Measurements from ENCODE around the gene INPP1. TPM values are rescaled to one million over a fixed set of nuclear protein-coding genes. Genes with fewer than 3 reads are reported as not detected.

The INPP1 gene
- total RNA-seq, 1 experiment from 2014 or later = 2.3 TPM

GRCh38 chr2:190340369-190340768, 3.0 kb upstream of the INPP1 start (continued):
- no peak for TF ChIP-seq ZNF512 (CRISPR knock-in tag; IDR thresholded peaks at IDR 0.05; ENCODE audit: borderline replicate concordance)
- TF ChIP-seq GABPB1 (CRISPR knock-in tag; IDR thresholded peaks at IDR 0.05) = no peak
- TF ChIP-seq HMGXB4 (CRISPR knock-in tag; IDR thresholded peaks at IDR 0.05) = no peak
- TF ChIP-seq ARID4B (CRISPR knock-in tag; IDR thresholded peaks at IDR 0.05; ENCODE audit: borderline replicate concordance) = no peak
- no peak for TF ChIP-seq PREB (CRISPR knock-in tag; IDR thresholded peaks at IDR 0.05; ENCODE audit: borderline replicate concordance)
- no peak for TF ChIP-seq ZNF532 (CRISPR knock-in tag; IDR thresholded peaks at IDR 0.05; ENCODE audit: borderline replicate concordance)

GRCh38 chr2:190342611-190343010, 778 bp upstream of the INPP1 start:
- no peak overlapping the region; the same call in 1 of the 2 replicates for H3K4me3 Mint-ChIP-seq
- DNase-seq (ENCODE audit: low spot score) = no peak
- CTCF ChIA-PET = interaction anchor here (0.6 to 1.5 kb wide), 2 partner anchors 11 to 23 kb away, joined by 3 to 6 read pairs; partner anchors contain the start of gene HIBCH

More at GRCh38 chr2:190342611-190343010, 778 bp upstream of the INPP1 start:
- TF ChIP-seq CBFB (CRISPR knock-in tag; IDR thresholded peaks at IDR 0.05; ENCODE audit: low read depth) (no peak), CREB1 (CRISPR knock-in tag; IDR thresholded peaks at IDR 0.05) (no peak), EMX1 (CRISPR knock-in tag; IDR thresholded peaks at IDR 0.05) (no peak), ZNF425 (CRISPR knock-in tag; conservative IDR thresholded peaks at IDR 0.05) (no peak)
- H3K4me1 Mint-ChIP-seq = peaks cover 16% of the 10 kb centered on the region
- no peak for ATAC-seq
- H3K27me3 Mint-ChIP-seq (ENCODE audit: low read depth) = peaks cover 23% of the 10 kb centered on the region
- H3K9me3 Mint-ChIP-seq = no peaks in the 10 kb centered on the region
- no peak overlapping the region for H3K27ac Mint-ChIP-seq
- no peaks in the 10 kb centered on the region for H3K36me3 Mint-ChIP-seq
- POLR2A ChIA-PET = no interaction called here

Measured in WTC11 (cell line).